GM23248 (cell line): ENCODE measurements around the gene VEGFD. TPM values are rescaled to one million over a fixed set of nuclear protein-coding genes. Genes with fewer than 3 reads are reported as not detected.

Experiments used
- DNase-seq: peaks from one replicate; pipeline ENCODE4 v3.0.0-alpha.2; 2015
- H2AFZ ChIP-seq: fragments of 200-600 bp; sonication (generic); 2 replicates; pipeline ENCODE4 v1.6.1; 2016; ENCODE audit warnings: antibody characterized with exemption
- H3F3A ChIP-seq: fragments of 200-600 bp; sonication (generic); 2 replicates; pipeline ENCODE4 v1.6.1; 2016; ENCODE audit warnings: mild to moderate bottlenecking, antibody characterized with exemption, mixed run types; ENCODE audit not compliant: insufficient read depth
- H3K27ac ChIP-seq: fragments of 200-600 bp; sonication (generic); 2 replicates; pipeline ENCODE4 v1.5.1; 2016; ENCODE audit warnings: mild to moderate bottlenecking
- H3K27me3 ChIP-seq: fragments of 200-600 bp; sonication (generic); replicated peaks from 2 replicates; pipeline ENCODE4 v1.6.1; 2016; ENCODE audit warnings: mild to moderate bottlenecking; ENCODE audit not compliant: insufficient read depth
- H3K36me3 ChIP-seq: fragments of 200-600 bp; sonication (generic); 2 replicates; pipeline ENCODE4 v1.6.1; 2016; ENCODE audit warnings: low read depth, mild to moderate bottlenecking
- H3K4me1 ChIP-seq: fragments of 200-600 bp; sonication (generic); 2 replicates; pipeline ENCODE4 v1.6.1; 2016; ENCODE audit warnings: mild to moderate bottlenecking; ENCODE audit not compliant: insufficient read depth
- H3K4me2 ChIP-seq: fragments of 200-600 bp; sonication (generic); one replicate; pipeline ENCODE4 v1.6.1; 2016; ENCODE audit warnings: mild to moderate bottlenecking; ENCODE audit not compliant: unreplicated experiment
- H3K4me3 ChIP-seq: fragments of 200-600 bp; sonication (generic); 2 replicates; pipeline ENCODE4 v1.5.1; 2016; ENCODE audit warnings: mild to moderate bottlenecking
- H3K79me2 ChIP-seq: fragments of 200-600 bp; sonication (generic); 2 replicates; pipeline ENCODE4 v1.6.1; 2016; ENCODE audit warnings: mild to moderate bottlenecking; ENCODE audit not compliant: insufficient read depth
- H3K9ac ChIP-seq: fragments of 200-600 bp; sonication (generic); 2 replicates; pipeline ENCODE4 v1.6.1; 2016; ENCODE audit warnings: mild to moderate bottlenecking
- H3K9me2 ChIP-seq: fragments of 200-600 bp; sonication (generic); 2 replicates; pipeline ENCODE4 v1.6.1; 2016; ENCODE audit warnings: mixed run types, mild to moderate bottlenecking, moderate library complexity; ENCODE audit not compliant: insufficient read depth
- H3K9me3 ChIP-seq: fragments of 200-600 bp; sonication (generic); one replicate; pipeline ENCODE4 v1.6.1; 2017; ENCODE audit warnings: low read depth
- H4K20me1 ChIP-seq: fragments of 200-600 bp; sonication (generic); 2 replicates; pipeline ENCODE4 v1.6.0; 2016; ENCODE audit not compliant: insufficient read depth
- EZH2 ChIP-seq: fragments of 200-600 bp; sonication (generic); IDR thresholded peaks from 2 replicates; pipeline ENCODE4 v1.6.1; 2018; ENCODE audit warnings: antibody characterized with exemption, mild to moderate bottlenecking; ENCODE audit not compliant: insufficient read depth, poor library complexity, severe bottlenecking
- EZH2phosphoT487 ChIP-seq: fragments of 200-600 bp; sonication (generic); IDR thresholded peaks from 2 replicates; pipeline ENCODE4 v1.6.1; 2018; ENCODE audit warnings: antibody characterized with exemption, moderate library complexity, mild to moderate bottlenecking, low read depth; ENCODE audit not compliant: insufficient read depth
- WGBS, 2 experiments: methylation state at CpG; one replicate each; pipeline ENCODE4 v1.1.6; 2015 to 2017; ENCODE audit warnings: low lambda C conversion rate in 2 of 2, low coverage in 1 of 2; ENCODE audit errors: missing lambda C conversion rate in 2 of 2; 5-methylcytosine and 5-hydroxymethylcytosine counted together
- in situ Hi-C: fragments of 300-500 bp; cut with MboI; formaldehyde crosslinking; loops from 2 replicates; pipeline ENCODE4 v1.15.0; 2020
- polyA plus RNA-seq: library from polyadenylated mRNA; unstranded; fragments of >200 nt; fragmentation: Nextera tagmentation; extraction: Ambion mirVana; gene quantifications from 2 replicates; pipeline ENCODE4 v1.2.1, GENCODE V29; 2016
- total RNA-seq: library from RNA; depleted of rRNA; stranded (reverse); fragments of >200 nt; shearing (Covaris generic); gene quantifications from 2 replicates; pipeline ENCODE4 v1.2.3, GENCODE V29; 2014; rRNA removed

The VEGFD gene, protein sequence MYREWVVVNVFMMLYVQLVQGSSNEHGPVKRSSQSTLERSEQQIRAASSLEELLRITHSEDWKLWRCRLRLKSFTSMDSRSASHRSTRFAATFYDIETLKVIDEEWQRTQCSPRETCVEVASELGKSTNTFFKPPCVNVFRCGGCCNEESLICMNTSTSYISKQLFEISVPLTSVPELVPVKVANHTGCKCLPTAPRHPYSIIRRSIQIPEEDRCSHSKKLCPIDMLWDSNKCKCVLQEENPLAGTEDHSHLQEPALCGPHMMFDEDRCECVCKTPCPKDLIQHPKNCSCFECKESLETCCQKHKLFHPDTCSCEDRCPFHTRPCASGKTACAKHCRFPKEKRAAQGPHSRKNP
- total RNA-seq (not detected in 2 replicates), polyA plus RNA-seq (not detected in 2 replicates)

DNA sequence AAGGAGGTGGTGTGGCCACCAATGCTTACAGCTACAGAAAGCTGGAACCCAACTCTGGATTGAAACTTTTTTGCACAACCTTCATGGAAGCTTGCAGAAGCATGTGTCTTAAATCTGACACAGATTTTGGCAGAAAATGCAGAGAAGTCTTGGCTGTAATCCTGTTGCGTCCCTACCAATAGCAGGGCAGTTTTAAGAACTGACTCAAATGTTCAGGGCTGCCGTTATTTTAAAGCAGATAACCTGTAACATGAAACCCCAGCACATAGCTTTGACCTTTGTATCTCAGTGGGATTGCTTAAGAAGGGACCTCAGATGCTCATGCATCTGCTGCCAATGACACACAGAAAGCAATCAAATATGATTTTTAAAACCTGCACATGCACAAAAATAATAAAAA, at the start of gene VEGFD:
VEGFD (minus strand) TSS at position 110 of the 400 bp plus-strand sequence. CDS start 467 bp downstream, outside the sequence.
- Histone ChIP-seq H4K20me1 (no peaks in the 10 kb centered on the region), H3K4me1 (no peaks in the 10 kb centered on the region), H3K4me3 (no peak within 1 kb of the TSS), H3F3A (0 out of 2 replicates have a peak, but pooled peaks cover 6% of the 10 kb centered on the region), H3K79me2 (no peaks in the 10 kb centered on the region), H2AFZ (no peak within 1 kb of the TSS), H3K4me2 (no peak within 1 kb of the TSS), H3K27me3 (no peaks in the 10 kb centered on the region), H3K9ac (no peak within 1 kb of the TSS), H3K27ac (no peak within 1 kb of the TSS), H3K9me2 (no peaks in the 10 kb centered on the region), H3K9me3 (no peaks in the 10 kb centered on the region), H3K36me3 (no peaks in the 10 kb centered on the region)
- TF ChIP-seq EZH2 (no peak), EZH2phosphoT487 (no peak)
- peak; percentile 48 for DNase-seq
- in situ Hi-C loops = no loop called here
- WGBS, 2 experiments = 10 to 18% methylated on average over 2 of the region's 2 CpGs

DNA sequence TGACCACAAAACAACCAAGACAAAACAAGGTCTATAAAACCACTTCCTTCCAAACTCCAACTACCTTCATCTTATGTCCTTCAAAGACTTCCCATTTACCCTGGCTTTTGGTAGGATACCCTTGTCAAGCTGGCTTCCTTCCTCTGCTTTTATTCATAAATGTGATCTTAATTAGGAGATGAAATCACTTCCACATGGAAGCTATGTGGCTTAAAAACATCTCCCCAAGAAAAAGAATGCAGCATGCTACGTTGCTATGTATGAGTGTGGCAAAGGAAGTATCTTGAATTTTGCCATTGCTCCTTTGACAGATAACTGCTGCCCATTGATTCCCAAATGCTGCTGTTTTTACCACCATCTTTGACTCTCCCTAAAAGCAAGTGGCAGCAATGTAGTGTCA, 46.4 kb upstream of the VEGFD start:
- no peaks in the 10 kb centered on the region for H3K9me3 ChIP-seq
- H3F3A ChIP-seq = no peaks in the 10 kb centered on the region
- TF ChIP-seq EZH2phosphoT487 = no peak
- no peak for TF ChIP-seq EZH2
- H4K20me1 ChIP-seq = no peaks in the 10 kb centered on the region
- DNase-seq = peak; percentile 15
- no peak overlapping the region for H2AFZ ChIP-seq
- H3K79me2 ChIP-seq = no peaks in the 10 kb centered on the region
- in situ Hi-C loops = no loop called here
- WGBS, 2 experiments = 0% methylated on average over 1 of the region's 1 CpG
- no peaks in the 10 kb centered on the region for H3K9me2 ChIP-seq
- H3K4me2 ChIP-seq = no peak overlapping the region
- peaks cover 8% of the 10 kb centered on the region for H3K4me1 ChIP-seq
- H3K27ac ChIP-seq = no peak overlapping the region
- H3K27me3 ChIP-seq = no peaks in the 10 kb centered on the region
- no peak overlapping the region for H3K9ac ChIP-seq
- H3K36me3 ChIP-seq = no peaks in the 10 kb centered on the region
- H3K4me3 ChIP-seq = no peak overlapping the region

- Histone ChIP-seq H3K4me1 (peaks cover 8% of the 10 kb centered on the region), H3K9me2 (no peaks in the 10 kb centered on the region), H3K4me2 (no peak overlapping the region), H2AFZ (no peak overlapping the region), H3K9ac (no peak overlapping the region), H4K20me1 (no peaks in the 10 kb centered on the region), H3F3A (no peaks in the 10 kb centered on the region), H3K27me3 (no peaks in the 10 kb centered on the region), H3K4me3 (no peak overlapping the region), H3K36me3 (no peaks in the 10 kb centered on the region), H3K9me3 (no peaks in the 10 kb centered on the region), H3K79me2 (no peaks in the 10 kb centered on the region), H3K27ac (no peak overlapping the region)
- 45 to 59% methylated on average over 2 of the region's 2 CpGs for WGBS, 2 experiments
- in situ Hi-C loops = no loop called here
- TF ChIP-seq EZH2phosphoT487 = no peak
- no peak for TF ChIP-seq EZH2
- DNase-seq = no peak
Measured at GRCh38 chrX:15430076-15430475, 45.9 kb upstream of the VEGFD start.

GRCh38 chrX:15425024-15425423, 40.8 kb upstream of the VEGFD start:
- Histone ChIP-seq H3K27ac (no peak overlapping the region), H3K9me2 (no peaks in the 10 kb centered on the region), H3K9ac (no peak overlapping the region), H2AFZ (no peak overlapping the region), H3K4me1 (no peaks in the 10 kb centered on the region), H3K4me2 (no peak overlapping the region), H3K4me3 (no peak overlapping the region), H3K36me3 (no peaks in the 10 kb centered on the region), H3F3A (no peaks in the 10 kb centered on the region), H3K79me2 (no peaks in the 10 kb centered on the region), H3K27me3 (no peaks in the 10 kb centered on the region), H3K9me3 (no peaks in the 10 kb centered on the region), H4K20me1 (no peaks in the 10 kb centered on the region)
- 86 to 100% methylated on average over 1 of the region's 1 CpG for WGBS, 2 experiments
- no peak for DNase-seq
- in situ Hi-C loops = no loop called here
- no peak for TF ChIP-seq EZH2
- no peak for TF ChIP-seq EZH2phosphoT487
